ENCODE measurements around the gene SLC25A19.
"Not testable (repeated sequence)": the region's sequence is repeated elsewhere in the genome, so short reads cannot be mapped to it uniquely, and the experiment has no call there.

Gene SLC25A19

DNA sequence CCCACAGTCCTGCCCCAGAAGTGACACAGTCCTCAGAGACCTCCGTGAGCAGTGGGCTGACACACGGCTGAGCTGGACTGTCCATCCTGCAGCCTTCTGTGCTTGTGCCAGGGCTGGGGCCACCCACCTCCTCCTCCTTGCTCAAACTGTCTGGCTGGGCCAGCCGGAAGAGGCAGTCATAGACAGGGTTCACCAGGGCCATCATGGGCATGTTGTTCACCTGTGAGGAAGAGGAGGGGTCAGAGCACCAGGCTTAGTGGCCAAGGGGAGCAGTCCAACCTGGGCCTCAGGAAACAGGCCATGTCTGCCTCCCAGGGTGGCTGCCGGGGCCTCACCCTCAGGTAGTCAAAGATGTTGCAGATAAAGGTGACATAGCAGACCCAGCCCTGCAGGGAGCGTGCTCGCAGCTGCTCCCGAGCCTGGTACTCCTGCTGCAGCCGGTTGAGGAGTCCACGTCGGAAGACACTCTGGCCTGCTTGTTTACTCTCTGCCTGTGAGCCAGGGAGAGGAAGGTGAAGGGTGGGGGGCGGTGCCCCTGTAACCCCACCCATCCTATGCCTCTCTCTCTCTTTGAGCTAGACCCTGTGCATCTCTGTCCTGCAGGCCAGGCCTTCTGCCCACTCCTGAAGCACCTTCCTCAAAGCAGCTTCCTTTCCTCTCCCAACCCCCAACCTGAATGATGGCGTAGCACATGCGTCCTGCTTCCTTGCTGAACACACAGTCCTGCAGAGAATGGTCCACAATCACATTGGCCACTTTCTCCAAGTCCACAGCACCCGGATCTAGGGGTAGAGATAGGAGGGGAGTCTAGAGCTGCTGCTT is 21.6 kb downstream of the SLC25A19 start:
- DNase-seq (ENCODE audit: low spot score) = no peak

DNA sequence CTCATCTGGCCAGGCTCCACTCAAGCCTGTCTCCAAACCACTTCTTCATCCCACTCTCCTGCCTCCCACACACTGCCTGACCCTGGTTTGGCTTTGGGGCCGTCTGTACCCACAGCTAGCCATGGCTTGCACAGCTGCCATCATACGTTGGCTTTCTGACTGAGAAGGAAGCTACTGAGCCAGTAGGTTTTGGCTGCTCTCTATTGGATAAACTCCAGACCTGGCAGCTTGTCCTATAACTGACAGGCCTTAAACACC is 22.2 kb downstream of the SLC25A19 start:
- no peak for DNase-seq (ENCODE audit: low spot score)

- DNase-seq (ENCODE audit: low spot score) = no peak
Measured at GRCh38 chr17:75266316-75267152, 22.7 kb downstream of the SLC25A19 start.

DNA sequence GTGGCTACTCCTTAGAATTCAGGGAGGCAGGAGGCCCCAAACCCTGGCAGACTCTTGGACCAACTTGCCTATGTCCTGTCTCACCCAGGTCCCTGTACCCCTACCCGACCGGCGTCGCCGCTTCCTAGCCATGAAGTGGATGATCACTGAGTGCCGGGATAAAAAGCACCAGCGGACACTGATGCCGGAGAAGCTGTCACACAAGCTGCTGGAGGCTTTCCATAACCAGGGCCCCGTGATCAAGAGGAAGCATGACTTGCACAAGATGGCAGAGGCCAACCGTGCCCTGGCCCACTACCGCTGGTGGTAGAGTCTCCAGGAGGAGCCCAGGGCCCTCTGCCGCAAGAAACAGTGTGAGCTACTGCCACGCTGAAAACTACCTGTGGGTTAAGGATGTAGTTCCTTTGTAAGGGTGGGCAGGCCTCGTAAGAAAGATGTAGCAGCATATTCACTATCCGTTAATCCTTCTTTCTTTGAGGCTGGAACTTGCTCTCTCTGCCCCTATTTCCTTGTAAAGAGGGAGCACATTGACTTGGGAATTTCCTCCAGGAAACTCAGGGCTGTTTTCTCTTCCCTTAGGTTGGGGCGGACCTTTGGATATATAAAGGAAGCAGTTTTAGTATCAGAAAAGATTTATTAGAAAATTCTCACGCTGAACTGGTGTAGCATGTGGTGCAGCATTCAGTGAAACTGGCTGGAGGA is 23.5 kb downstream of the SLC25A19 start:
- DNase-seq (ENCODE audit: low spot score) = no peak

DNA sequence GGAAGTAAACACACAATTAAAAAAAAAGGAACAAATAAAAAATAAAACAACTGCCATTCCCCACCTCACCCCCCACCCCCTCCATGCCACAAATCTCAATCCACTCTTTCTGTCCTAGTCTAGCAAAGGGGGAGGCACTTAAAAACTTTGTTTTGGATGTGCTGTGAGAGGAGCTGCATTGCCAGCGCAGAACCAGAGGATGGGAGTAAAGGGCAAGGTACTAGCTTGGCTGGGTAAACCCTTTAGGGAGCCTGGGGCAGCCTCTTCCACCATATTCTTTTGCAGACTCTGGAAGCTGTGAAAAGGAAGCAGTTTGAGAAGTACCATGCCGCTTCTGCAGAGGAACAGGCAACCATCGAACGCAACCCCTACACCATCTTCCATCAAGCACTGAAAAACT is 26.2 kb downstream of the SLC25A19 start:
- DNase-seq (ENCODE audit: low spot score) = no peak

DNA sequence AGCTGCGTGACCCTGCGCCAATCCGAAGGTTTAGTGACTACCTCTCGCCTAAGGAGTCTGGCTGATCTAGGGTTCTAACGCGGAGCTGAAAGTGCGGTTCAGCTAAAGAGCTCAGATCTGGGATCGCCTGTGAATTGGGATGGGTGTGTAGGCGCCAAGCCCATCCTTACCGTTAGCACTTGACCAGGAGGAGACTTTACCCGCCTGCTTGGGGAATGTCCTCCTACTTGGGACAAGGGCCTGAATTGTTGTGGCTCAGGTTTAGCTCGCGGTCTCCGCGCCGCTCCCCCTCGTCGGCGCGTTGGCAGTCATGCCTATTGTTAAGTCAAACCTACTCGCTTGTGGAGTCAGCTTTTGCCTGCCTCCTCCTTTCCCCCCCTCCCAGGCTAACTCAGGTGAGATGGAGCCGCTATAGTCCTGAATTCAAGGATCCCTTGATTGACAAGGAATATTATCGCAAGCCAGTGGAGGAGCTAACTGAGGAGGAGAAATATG is 27.1 kb downstream of the SLC25A19 start:
- no peak for DNase-seq (ENCODE audit: low spot score)

DNA sequence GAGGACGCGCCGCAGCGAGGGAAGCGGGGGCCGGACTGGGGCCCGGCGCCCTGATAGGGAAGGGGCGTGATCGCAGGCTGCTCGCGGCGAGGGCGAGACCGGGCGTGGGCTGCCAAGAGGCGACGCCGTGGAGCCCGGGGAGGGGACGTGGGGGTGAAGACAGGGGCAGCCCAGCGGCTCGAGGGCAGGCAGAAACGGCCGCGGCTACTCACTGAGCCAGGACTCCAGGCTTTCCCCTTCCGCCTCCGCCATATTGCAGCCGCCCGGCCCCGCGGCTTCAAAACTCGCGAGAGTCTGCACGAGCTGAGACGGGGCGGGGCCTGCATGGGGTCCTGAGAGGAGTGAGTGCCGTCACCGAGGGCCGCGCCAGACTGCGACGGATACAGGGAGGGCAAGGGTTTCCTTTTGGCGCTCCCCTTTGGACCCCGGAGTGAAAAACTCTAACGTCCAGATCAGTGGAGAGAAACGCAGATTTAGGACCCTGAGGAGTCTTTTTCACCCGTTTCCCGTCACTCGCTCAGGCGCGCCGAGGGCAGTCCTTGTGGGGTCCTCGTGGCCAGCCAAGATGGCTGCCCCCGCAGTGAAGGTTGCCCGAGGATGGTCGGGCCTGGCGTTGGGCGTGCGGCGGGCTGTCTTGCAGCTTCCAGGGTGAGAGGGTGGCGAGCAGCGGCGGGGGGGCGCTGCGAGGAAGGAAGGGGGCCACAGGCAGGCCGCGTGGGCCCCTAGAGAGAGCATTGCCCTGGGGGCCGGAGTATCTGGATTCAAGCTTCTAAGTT is 27.7 kb downstream of the SLC25A19 start, which contains the start of the genes GGA3 and MRPS7:
Gene GGA3, minus strand, starts transcription at position 271 of the 776 bp plus-strand sequence. Its CDS starts 19 bp downstream, at position 252.
Gene MRPS7, plus strand, starts transcription at position 544 of the 776 bp plus-strand sequence. Its CDS starts 22 bp downstream, at position 566.
- peak; percentile 99 for DNase-seq (ENCODE audit: low spot score)

- no peak for DNase-seq (ENCODE audit: low spot score)
Measured at GRCh38 chr17:75260641-75261335, 28.4 kb downstream of the SLC25A19 start.

- DNase-seq (ENCODE audit: low spot score) = not testable (repeated sequence)
Measured at GRCh38 chr17:75257228-75257627, 32.0 kb downstream of the SLC25A19 start.

DNA sequence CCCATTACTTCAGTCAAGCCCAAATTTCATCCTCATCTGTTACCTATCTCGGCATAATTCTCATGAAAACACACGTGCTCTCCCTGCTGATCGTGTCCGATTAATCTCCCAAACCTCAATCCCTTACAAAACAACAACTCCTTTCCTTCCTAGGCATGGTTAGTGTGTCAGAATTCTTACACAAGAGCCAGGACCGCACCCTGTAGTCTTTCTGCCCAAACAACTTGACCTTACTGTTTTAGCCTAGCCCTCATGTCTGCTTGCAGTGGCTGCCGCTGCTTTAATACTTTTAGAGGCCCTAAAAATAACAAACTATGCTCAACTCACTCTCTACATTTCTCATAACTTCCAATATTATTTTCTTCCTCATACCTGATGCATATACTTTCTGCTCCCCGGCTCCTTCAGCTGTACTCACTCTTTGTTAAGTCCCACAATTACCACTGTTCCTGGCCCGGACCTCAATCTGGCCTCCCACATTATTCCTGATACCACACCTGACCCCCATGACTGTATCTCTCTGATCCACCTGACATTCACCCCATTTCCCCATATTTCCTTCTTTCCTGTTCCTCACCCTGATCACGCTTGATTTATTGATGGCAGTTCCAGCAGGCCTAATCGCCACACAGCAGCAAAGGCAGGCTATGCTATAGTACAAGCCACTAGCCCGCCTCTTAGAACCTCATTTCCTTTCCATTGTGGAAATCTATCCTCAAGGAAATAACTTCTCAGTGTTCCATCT is 33.1 kb downstream of the SLC25A19 start:
- not testable (repeated sequence) for DNase-seq (ENCODE audit: low spot score)

GRCh38 chr17:75252039-75252816 is 37.0 kb downstream of the SLC25A19 start:
- DNase-seq (ENCODE audit: low spot score) = no peak

GRCh38 chr17:75250009-75250471 is 39.2 kb downstream of the SLC25A19 start:
- no peak for DNase-seq (ENCODE audit: low spot score)

GRCh38 chr17:75249564-75249963 is 39.7 kb downstream of the SLC25A19 start:
- DNase-seq (ENCODE audit: low spot score) = no peak

DNA sequence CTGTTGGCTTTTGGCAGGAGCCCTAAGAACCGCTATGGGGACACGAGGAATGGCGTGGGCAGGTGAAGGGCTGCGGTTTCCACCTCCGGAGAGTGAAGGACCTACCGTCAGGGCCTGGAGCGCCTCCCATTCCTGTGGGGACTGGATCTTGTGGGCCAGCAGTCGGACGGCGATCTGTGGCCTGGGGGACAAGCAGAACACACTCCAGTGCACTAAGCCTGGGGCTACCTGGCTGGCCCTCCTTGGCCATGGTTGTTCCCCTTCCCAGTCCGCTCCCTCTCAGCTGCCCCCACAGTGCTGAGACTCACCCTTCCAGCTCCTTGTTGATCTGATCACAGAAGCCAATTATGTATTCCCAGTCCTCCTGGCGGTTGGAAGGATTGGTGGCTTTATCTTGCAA is 42.8 kb downstream of the SLC25A19 start:
- no peak for DNase-seq (ENCODE audit: low spot score)

GRCh38 chr17:75245011-75245410 is 44.2 kb downstream of the SLC25A19 start:
- no peak for DNase-seq (ENCODE audit: low spot score)

DNA sequence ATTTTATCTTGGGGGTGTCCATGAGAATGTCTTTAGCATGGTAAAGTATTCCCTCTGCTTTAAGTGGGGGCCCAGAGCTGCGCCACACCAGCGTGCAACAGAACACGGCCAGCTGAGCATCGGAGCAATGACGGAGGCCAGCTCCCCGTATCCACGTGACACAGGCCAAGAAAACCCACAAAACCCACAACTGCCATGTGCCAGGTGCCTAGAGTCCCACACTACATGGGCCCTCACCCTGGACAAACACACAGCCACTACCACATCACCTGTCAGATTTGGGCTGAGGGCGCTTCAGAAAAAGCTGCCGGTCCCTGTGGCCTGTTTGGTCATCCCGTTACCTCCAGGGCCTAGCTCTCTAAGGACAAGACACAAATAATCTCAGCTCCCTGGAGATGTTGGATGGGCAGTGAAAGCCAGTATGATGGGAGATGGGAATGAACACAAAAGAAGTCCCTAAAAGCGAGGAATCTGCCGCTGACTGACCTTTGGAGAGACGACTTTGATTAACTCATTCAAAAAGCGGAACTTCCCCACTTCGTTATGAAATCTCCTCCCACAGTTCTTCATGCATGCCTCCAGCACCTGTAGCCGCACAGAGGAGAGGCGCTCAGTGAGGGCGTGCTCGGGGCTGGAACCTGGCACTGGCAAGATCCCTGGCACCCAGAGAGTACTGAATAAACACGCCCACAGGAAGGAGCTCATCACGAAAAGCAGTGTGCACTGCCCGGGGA is 44.9 kb downstream of the SLC25A19 start:
- no peak for DNase-seq (ENCODE audit: low spot score)

DNA sequence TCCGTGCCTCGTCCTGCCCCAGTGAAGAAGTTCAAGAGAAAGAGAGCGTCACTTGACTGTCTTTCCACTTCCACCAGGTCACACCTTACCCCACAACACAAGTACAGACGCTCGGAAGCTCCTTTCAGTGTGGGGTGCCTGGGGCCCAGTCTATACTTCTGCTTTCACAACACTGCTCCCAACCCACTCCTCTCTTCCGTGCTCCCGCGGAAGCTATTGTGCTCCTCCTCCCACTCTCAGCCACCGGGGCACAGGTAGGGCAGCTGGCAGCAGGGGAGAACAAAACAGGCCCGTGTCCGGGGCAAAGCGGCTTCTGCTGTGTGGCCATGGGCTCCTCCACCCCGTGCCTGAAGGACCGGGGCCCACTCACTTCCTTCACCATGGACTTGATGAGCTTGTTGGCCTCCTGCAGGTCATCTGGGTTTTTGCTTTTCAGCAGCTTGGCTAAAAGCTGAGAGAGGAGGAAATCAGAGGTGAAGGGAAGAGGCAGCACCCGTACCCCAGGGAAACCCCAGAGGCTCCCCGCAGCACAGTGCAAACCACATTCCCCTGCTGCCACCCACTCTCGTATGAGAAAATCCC is 46.7 kb downstream of the SLC25A19 start:
- no peak for DNase-seq (ENCODE audit: low spot score)

DNA sequence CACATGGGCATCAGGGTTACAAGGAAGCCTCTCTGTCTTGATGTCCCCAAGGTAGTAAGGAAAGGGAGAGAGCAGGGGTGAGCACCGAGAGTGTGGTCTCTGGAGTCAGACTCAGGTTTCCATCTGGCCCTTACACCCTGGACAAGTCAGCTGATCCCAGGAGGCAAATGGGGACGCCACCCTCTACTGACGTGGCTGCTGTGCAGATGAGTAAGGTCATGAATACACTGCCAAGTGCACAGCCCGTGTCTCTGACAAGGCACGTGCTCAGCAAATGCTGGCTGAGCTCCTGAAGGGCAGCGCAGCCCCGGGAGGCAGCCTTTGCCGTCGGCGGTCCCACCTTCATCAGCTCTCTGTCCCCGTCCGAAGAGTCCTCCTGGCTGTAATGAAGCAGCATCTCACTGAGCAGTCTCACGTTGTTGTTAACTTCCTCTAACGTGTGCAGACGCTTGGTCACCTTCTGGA is 47.2 kb downstream of the SLC25A19 start:
- DNase-seq (ENCODE audit: low spot score) = no peak

All from D341Med (cell line).